Stimulated activated CD8-positive, alpha-beta memory T cell treated with anti-CD3 and anti-CD28 coated beads, Interleukin-4, amount 100 ng/mL, for 1 hour (primary cell): ENCODE results near the gene EME2.
"Not testable (repeated sequence)": the region's sequence is repeated elsewhere in the genome, so short reads cannot be mapped to it uniquely, and the experiment has no call there.

ENCODE experiments used
- DNase-seq, 2 donors: peaks; one replicate each; pipeline ENCODE4 v3.0.0-alpha.2; 2020; ENCODE audit warnings: low read depth in 2 of 2, low spot score in 1 of 2

EME2 gene

DNA sequence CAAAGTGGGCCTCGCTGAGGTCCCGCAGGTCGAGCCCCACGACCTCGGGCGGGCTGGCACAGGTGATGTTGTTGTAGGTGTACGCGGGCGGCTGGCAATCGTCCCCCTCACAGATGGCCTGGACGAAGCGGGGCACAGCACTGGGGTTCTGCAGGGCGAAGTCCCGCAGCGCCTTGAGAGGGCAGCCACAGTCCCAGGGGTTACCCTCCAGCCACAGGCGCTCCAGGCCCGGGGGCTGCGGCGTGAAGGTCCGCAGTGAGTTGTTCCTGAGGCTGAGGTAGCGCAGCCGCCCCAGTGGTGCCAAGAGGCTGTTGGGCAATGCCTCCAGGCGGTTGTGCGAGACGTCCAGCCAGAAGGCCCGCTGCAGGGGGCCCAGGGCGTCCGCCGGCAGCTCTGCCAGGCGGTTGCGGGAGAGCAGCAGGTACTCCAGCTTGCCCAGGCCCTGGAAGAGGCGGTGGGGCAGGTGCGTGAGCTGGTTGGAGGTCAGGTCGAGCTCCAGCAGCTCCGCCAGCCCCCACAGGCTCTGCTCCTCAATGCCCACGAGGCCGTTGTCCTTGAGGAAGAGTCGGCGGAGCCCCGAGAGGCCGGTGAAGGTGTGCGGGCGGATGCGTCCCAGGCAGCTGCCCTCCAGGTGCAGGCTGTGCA, 18.1 kb downstream of the EME2 start:
- no peak for DNase-seq

DNA sequence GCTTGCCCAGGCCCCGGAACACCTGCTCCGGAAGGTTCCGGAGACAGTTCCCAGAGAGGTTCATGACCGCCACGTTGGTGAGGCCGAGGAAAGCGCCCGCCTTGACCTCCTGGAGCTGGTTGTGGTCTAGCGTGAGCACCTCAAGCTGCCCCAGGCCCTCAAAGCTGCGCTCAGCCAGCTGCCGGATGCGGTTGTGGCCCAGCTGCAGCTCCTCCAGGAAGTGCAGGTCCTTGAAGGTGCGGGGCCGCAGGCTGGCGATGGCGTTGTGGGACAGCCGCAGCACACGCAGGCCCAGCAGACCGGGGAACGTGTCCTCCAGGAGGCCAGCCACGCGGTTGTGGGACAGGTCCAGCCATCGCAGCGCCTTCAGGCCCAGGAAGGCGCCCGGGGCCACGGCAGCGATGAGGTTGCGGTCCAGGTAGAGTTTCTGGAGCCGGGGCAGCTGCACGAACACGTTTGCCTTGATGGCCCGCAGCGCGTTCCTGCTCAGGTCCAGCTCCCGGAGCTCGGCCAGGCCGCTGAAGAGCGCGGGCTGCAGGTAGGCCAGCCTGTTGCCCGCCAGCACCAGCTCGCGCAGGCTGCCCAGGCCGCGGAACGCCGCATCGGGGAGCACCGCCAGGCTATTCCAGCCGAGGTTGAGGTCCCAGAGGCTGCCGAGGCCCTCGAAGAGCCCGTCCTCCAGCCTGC, 18.8 kb downstream of the EME2 start:
- no peak for DNase-seq

- no peak for DNase-seq
Observed at GRCh38 chr16:1791943-1792812, 19.6 kb downstream of the EME2 start.

- DNase-seq, result no peak
Observed at GRCh38 chr16:1792836-1793577, 20.4 kb downstream of the EME2 start.

DNA sequence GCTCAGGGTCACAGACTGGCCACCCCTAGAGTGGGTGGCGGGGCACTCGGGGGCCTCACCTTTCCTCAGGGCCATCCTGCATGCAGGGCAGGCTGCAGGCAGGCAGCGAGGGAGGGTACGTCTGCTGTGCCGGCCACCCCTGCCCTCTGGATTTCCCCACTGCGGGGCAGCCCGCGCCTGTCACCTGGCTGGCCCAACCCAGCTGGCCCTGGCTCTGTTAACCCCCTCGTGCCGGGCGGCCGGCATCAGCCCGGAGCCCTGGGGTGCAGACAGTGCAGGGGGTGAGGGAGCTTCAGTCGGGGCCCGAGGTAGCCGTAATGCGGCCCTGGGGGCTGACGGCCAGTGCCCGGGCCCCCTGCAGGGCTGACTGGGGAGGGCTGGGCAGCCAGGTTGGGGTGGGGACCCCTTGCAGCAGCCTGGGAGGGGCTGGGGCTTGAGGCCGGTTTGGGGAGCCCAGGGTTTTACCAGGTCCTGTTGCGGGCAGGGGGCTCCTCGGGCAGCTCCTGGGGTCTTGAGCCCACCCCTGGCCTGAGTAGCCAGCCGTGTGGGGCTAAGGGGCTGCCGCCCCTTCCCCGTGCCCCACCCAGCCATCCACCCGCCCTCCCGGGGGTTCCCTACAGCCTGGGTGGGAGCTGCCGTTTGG, 21.1 kb downstream of the EME2 start, which contains the start of gene IGFALS:
TSS of gene IGFALS (minus strand) at position 128 of the 643 bp plus-strand sequence. CDS start at position 75, 53 bp downstream.
- no peak for DNase-seq

- DNase-seq, result no peak
Observed at GRCh38 chr16:1794221-1794871, 21.7 kb downstream of the EME2 start.

DNA sequence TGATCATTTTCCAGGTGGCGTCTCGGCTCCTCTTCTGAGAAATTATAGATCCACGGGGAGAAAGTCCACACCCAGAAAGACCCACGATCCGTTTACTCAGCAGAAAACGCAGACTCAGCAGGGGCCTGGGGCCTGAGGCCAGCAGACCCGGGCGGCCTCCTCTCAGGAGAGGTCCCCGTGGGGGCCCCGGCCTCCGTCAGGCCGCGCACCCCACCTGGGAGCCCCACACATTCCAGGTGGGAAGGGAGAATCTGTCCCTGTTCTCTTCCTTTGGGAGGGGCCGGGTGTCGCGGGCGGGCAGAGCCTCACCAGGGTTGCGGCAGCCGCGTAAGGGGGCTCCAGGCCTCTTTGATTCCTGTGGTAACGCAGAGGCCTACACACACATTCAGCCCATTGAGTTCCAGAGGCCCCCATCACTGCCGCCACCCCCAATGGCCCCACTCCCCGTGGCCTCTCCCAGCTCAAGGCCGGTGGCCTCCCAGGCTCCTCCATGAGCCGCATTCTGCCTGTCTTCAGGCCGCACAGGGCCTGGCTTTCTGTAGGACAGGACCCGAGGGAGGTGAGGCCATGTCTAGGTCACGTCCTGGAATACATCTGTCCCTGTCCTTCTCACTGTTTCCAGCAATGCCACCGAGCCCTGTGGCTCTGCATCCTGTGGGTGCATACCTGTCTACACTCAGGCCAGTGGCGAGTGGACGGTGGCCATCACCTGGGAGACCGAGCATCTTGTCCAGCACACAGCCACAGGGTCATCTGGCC, 22.5 kb downstream of the EME2 start:
- no peak for DNase-seq

DNA sequence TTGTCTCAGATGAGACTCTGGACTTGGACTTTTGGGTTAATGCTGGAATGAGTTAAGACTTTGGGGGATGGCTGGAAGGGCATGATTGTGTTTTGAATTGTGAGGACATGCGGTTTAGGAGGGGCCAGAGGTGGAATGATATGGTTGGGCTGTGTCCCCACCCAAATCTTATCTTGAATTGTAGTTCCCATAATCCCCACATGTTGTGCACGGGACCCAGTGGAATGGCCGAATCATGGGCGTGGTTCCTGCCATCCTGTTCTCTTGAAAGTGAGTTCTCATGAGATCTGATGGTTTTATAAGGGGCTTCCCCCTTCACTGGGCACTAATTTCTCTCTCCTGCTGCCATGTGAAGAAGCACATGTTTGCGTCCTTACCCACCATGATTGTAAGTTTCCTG, 26.7 kb downstream of the EME2 start:
- not testable (repeated sequence) for DNase-seq

DNA sequence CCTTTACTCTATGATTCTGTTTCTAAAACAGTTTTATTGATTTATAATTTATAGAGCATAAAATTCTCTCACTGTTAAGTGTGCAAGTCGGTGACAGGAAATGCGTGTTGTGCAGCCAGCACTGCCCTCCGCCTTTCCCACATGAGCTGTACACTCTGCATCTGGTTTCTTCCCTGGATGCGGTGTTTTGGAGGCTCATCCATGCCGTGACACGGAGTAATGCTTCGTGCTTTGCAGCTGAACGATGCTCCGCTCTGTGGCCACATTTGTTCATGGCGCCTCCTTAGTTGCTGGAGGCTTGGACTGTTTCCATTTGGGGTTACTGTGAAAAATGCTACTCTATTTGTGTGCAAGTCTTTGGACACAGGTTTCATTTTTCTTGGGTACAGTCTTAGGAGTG, 28.1 kb downstream of the EME2 start:
- no peak for DNase-seq

DNA sequence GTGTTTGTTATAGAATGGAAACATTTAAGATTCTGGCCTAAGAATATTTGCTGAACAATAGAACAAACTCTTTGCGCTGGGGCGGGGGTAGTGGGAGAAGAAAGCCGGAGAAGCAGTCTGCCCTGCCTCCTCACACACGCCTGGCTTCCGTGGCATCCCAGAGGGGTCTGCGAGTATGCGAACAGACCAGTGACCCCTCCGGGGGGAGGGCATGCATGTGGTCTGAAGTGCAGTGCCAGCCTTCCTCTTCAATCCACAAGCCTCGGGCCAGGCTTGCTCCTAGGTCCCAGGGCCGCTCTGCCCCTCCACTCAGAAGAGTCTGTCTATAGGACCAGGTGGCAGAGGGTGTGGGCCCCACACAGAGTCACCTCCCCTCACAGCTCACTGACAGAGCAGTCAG, 35.0 kb downstream of the EME2 start:
- DNase-seq, result no peak

- no peak for DNase-seq
Observed at GRCh38 chr16:1808691-1809090, 36.1 kb downstream of the EME2 start.

- DNase-seq, result no peak
Observed at GRCh38 chr16:1809281-1809801, 36.7 kb downstream of the EME2 start.

DNA sequence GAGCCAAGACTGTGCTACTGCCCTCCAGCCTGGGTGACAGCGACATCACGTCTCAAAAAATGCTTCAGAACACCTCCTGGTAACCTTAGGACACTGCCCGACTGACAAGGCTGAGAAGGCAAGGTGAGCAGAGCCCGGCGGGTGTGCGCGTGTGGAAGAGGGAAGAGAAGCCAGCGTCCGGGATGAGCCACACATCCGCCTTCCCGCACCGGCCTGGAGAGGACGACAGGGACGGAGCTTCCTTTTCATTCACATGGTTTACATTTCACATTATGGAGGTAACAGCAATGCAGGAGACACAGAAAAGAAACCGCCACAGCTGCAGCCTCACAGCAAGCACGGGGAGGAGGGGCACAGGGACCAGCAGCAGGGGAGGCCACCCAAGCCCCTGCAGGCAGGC, 37.5 kb downstream of the EME2 start:
- DNase-seq, result no peak

DNA sequence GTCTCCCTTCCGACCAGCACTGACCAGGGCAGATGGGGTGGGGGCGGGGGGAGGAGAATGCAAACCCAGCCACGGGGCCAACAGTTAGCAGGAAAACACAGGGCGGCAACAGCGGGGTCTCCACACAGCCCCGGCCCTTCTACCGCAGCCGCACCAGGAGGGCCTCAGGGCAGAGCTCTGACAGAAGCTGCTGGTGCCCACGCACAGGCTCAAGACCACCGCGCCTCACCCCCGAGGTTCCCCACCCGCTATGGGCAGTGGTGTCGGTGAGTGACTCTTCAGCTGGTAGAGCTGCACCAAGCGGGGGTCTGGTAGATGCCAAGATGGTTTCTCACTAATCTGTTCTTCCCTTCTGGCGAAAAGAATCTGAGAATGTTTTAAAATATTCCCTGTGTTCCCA, 37.9 kb downstream of the EME2 start:
- no peak for DNase-seq

DNA sequence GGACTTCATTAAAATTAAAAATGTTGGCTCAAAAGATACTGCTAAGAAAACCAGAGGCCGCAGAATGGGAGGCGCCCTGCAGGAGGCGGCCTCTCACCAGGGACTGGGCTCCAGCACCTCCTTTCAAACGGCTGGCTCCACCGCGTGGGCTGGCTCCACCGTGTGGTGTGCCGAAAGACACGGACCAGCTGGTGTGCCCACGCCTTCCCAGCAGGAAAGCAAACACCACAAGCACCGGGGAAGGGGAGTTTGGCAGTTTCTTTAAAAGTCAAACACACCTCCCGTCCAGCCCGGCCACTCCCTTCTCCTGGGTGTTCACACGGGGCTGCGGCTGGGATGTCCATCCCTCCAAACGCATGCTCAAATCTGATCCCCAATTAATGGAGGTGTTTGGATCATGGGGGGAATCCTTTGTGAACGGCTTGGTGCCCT, 40.1 kb downstream of the EME2 start:
- no peak for DNase-seq

- DNase-seq, result no peak
Observed at GRCh38 chr16:1815461-1815860, 42.9 kb downstream of the EME2 start.

DNA sequence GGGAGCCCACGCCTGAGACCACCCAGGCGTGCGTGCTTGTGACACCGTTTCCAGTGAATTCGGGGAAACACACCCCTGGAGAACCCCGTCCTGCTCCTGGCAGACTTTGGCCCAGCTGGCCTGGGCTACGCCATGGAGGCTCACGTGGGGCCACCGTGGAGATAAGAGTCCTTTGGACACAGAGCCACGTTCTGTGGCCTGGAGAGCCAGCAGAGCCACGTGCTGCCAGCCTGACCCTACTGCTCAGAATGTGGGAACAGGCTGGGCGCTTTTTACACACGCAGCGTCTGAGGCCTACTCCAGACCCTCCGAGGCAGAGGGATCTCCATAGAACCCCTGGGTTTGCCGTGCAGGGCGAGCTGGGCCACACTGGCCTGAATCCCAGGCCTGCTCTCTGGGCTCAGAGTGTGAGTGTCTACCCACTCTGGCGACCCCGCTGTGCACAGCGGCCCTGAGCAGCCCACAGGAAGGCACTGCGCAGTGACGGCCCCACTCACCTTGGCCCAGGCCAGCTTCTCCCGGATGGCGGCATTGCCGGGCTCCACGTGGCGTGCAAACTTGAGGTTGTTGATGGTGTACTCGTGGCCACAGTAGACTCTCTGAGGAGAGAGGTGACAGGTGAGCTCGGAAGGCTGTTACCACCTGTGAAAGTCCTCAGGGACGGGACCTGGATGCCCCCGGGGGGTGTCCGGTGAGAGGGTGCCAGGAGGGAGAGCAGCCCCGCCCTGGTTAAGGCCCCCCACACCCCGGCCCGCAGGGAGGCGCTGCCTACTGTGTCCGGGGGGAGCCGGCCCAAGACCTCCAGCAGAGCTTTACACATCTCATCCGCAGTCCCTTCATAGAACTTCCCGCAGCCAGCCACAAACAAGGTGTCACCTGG, 44.0 kb downstream of the EME2 start:
- DNase-seq, result no peak

DNA sequence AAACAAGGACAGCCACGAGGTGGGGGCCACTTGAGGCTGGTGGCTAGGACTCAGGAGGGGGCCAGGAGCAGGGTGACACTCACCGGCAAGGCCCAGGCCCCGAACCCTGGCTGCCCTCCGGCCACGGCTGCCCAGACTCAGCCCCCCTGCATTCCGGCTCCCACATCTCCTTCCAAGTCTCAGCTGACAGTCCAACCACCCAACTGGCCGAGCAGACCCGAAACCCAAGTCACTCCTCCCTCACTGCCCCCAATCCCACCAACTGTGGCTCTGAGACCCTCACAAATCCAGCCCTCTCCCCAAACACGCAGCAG, 44.6 kb downstream of the EME2 start:
- no peak for DNase-seq
